M059J (cell line): Measurements from ENCODE around the gene VDAC2. TPM values are rescaled to one million over a fixed set of nuclear protein-coding genes. Genes with fewer than 3 reads are reported as not detected.

Experiments
- DNase-seq: peaks from one replicate; pipeline ENCODE4 v3.0.0-alpha.2; 2012; ENCODE audit warnings: low read depth
- total RNA-seq: library from RNA; depleted of rRNA; stranded (reverse); fragments of >200 nt; shearing (Covaris generic); gene quantifications from 2 replicates; pipeline ENCODE4 v1.2.3, GENCODE V29; 2014; rRNA removed

The VDAC2 gene
- total RNA-seq, 1 experiment from 2014 or later: 226 TPM

GRCh38 chr10:75253281-75254220, 43.0 kb downstream of the VDAC2 start:
- no peak for DNase-seq

- DNase-seq: no peak
These were observed 44.1 kb downstream of the VDAC2 start for GRCh38 chr10:75254739-75255138.

GRCh38 chr10:75260990-75261389, 50.4 kb downstream of the VDAC2 start:
- DNase-seq: no peak

DNA sequence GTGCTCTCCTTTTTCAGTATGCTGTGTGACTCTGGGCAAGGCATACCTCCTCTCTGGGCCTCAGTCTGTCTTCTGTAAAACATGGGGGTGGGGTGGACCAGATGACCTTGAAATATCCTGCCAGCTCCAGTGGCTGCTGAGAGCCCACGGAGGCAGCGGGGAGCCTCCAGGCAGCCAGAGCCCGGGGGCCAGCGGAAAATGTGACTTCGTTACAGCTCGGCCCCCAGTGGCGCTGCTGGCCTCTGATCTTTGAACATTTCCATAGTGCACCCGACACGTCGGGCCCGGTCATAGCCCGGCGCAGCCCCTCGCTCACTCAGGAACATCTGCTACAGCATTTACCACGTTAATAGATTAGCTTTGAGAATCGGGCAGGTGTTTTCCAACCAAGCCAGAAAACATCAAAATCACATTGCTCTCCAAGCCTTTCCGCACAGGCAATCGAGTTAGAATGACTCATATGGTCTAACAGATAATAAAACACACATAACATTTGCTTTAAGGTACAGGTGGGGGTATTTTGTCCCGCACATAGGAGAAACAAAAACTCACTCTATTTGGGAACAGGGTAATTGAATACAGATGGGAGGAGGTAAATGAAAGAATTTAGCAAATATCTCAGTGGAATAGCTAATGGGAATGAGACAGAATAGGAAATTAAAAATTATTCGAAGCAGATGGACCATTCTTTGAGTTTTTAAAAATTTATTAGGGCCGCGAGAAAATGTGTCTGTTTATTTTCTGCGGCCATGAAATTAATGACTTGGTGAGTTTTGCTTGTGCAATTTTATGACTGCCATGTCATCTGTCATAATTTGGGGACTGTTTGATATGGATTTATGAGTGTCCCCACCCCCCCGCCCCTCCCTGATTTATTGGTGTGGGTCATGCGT, 51.5 kb downstream of the VDAC2 start:
- DNase-seq: no peak

- no peak for DNase-seq
These were observed 53.2 kb downstream of the VDAC2 start for GRCh38 chr10:75263806-75264205.

DNA sequence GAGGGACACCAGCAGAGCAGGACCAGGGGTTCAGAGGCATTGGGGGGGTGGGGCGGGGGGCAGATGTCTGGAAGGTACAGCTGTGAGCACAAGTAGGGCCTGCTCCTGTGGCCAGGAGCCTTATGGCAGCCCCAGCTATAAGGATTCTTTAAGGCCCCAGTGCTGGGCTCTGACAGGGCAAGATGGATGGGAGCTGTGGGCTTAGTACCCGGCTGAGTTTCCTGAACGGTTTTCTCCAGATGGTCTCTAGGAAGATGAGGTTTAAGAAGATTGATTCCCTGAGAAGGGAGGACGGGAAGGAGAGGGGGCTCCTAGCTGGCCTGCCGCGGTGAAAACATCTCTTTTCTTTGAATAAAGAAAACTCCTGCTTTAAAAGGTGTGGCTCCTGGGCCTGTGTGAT, 55.3 kb downstream of the VDAC2 start:
- no peak for DNase-seq

DNA sequence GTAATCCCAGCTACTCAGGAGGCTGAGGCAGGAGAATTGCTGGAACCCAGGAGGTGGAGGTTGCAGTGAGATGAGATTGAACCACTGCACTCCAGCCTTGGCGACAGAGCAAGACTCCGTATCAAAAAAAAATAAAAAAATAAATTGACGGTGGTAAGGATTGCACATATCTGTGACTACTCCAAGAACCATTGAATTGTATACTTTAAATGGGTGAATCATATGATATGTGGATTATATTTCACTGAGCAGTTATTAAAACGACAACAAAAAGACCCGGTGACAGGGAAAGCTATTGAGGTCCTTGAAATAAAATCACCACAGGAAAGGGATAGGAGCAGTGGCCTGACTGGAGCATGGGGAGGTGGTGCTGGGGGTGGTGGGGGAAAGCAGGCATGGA, 56.3 kb downstream of the VDAC2 start:
- peak; percentile 25 for DNase-seq

DNA sequence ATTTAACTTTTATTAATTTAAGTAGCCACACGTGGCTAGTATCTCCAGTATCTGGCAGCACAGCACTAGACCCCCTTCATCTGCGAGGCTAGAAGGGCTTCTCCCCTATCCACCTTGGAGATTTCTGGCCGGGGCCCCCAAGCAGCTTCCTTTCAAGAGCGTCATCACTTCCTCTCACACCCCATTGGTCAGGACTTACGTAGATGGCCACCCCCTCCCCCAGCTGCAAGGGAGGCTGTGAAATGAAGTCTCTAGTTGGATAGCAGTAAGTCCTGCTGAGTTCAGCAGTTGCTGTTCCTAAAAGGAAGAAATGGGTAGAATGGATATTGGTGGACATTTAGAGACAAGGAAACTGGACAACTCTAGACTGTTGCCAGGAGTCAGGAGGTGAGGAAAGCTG, 59.0 kb downstream of the VDAC2 start:
- DNase-seq: no peak

GRCh38 chr10:75272094-75272493, 61.5 kb downstream of the VDAC2 start:
- DNase-seq: no peak

DNA sequence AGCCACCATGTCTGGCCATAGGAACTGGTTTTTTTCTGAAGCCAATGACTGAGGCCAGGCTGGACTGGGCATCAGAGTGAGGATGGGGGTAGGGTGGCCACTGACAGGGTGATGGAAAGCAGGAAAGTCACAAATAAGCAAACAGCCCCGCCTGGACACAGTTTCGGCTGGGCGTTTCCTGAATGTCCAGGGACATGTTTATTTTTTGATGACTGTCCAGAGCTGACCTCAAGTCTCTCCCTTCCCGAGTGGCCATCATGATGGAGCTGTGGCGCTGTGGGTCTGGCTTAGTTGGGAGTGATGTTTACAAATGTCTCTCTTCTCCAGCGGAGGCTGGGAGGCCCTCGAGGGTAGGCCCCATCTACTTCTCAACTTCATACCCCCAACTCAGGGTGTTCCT, 62.3 kb downstream of the VDAC2 start:
- peak; percentile 80 for DNase-seq

GRCh38 chr10:75276069-75276872, 65.7 kb downstream of the VDAC2 start:
- DNase-seq: no peak

DNA sequence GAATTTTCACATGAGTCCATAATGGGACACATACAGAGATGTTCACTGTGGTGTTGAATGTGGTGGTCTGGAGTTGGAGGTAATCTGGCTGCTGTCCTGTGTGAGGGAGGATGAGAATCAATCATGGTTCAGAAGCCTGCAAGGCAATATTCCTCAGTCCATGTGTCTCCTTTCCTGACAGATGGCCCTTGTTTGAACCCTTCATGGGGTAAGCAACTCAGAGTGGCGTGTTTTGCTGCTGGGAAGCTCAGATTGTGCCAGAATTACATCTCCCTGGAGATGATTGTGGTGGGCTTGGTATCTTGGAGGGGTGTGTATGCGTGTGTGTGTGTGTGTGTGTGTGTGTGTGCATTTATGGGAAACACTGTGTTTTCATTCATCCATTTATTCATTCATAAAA, 69.6 kb downstream of the VDAC2 start:
- DNase-seq: no peak

Other genes with a start within 250 kb of the VDAC2 start
- 13.0 and 24.5 TPM in 2 replicates for gene SAMD8, start 99.1 kb upstream of the VDAC2 start, total RNA-seq
- gene COMTD1, start 25.2 kb downstream of the VDAC2 start, total RNA-seq: 5.6 and 16.4 TPM in 2 replicates
- gene ZNF503, start 191.0 kb downstream of the VDAC2 start, total RNA-seq: 9.1 and 13.8 TPM in 2 replicates
- gene LRMDA, start 220.8 kb downstream of the VDAC2 start, total RNA-seq: 8.0 and 36.7 TPM in 2 replicates